ENCODE measurements around the gene RBSN.

Gene RBSN

GRCh38 chr3:15112011-15112410 lies 13.1 kb upstream of the RBSN start:
- DNase-seq (ENCODE audit: extremely low spot score): no peak
- ChIA-PET POLR2A (no interaction called here), CTCF (no interaction called here)
- TF ChIP-seq CTBP1 (IDR thresholded peaks at IDR 0.05; ENCODE audit: borderline replicate concordance): no peak
- TF ChIP-seq ARNT (IDR thresholded peaks at IDR 0.05): no peak
- TF ChIP-seq BHLHE40 (IDR thresholded peaks at IDR 0.05; ENCODE audit: borderline replicate concordance): no peak
- TF ChIP-seq HDGF (IDR thresholded peaks at IDR 0.05; ENCODE audit: borderline replicate concordance): no peak
- TF ChIP-seq ELF4 (IDR thresholded peaks at IDR 0.05): no peak
- no peak for TF ChIP-seq LEF1 (IDR thresholded peaks at IDR 0.05; ENCODE audit: borderline replicate concordance)
- TF ChIP-seq PKNOX1 (IDR thresholded peaks at IDR 0.05): no peak
- TF ChIP-seq ZNF384 (IDR thresholded peaks at IDR 0.05): no peak
- TF ChIP-seq SP1 (IDR thresholded peaks at IDR 0.05): no peak
- no peak for TF ChIP-seq NFRKB (IDR thresholded peaks at IDR 0.05)

GRCh38 chr3:15110206-15110605 lies 11.3 kb upstream of the RBSN start:
- DNase-seq (ENCODE audit: extremely low spot score): no peak
- CTCF ChIA-PET: no interaction called here
- no peak for TF ChIP-seq FOXM1 (IDR thresholded peaks at IDR 0.05; ENCODE audit: borderline replicate concordance)
- no peak for TF ChIP-seq ZNF384 (IDR thresholded peaks at IDR 0.05)
- no peak for TF ChIP-seq SUZ12 (IDR thresholded peaks at IDR 0.05)
- no peak for TF ChIP-seq FOXA1 (IDR thresholded peaks at IDR 0.05)
- TF ChIP-seq FOXK2 (IDR thresholded peaks at IDR 0.05): no peak
- no peak for TF ChIP-seq ELF4 (IDR thresholded peaks at IDR 0.05)
- TF ChIP-seq LEF1 (IDR thresholded peaks at IDR 0.05; ENCODE audit: borderline replicate concordance): no peak
- TF ChIP-seq BHLHE40 (IDR thresholded peaks at IDR 0.05; ENCODE audit: borderline replicate concordance): no peak
- no peak for TF ChIP-seq HDGF (IDR thresholded peaks at IDR 0.05; ENCODE audit: borderline replicate concordance)
- no peak for TF ChIP-seq CTBP1 (IDR thresholded peaks at IDR 0.05; ENCODE audit: borderline replicate concordance)
- no peak for TF ChIP-seq SP1 (IDR thresholded peaks at IDR 0.05)
- TF ChIP-seq TARDBP (IDR thresholded peaks at IDR 0.05): no peak
- no peak for TF ChIP-seq L3MBTL2 (conservative IDR thresholded peaks at IDR 0.05)
- TF ChIP-seq PKNOX1 (IDR thresholded peaks at IDR 0.05): no peak
- TF ChIP-seq ARNT (IDR thresholded peaks at IDR 0.05): no peak
- no peak for TF ChIP-seq NFRKB (IDR thresholded peaks at IDR 0.05)
- POLR2A ChIA-PET: no interaction called here

- POLR2A ChIA-PET: interaction anchor here (1.8 to 1.9 kb wide), 2 partner anchors 10 to 97 kb away, joined by 7 to 8 read pairs; partner anchors contain the start of genes CAPN7 and RBSN
- CTCF ChIA-PET: interaction anchor here (0.6 to 1.4 kb wide), 12 partner anchors 8 to 296 kb away, joined by 3 to 6 read pairs (median 3); partner anchors contain the start of gene RBSN
- no peak for DNase-seq (ENCODE audit: extremely low spot score)
- TF ChIP-seq BHLHE40 (IDR thresholded peaks at IDR 0.05; ENCODE audit: borderline replicate concordance) (no peak), ZNF384 (IDR thresholded peaks at IDR 0.05) (no peak), PKNOX1 (IDR thresholded peaks at IDR 0.05) (no peak), ARNT (IDR thresholded peaks at IDR 0.05) (no peak), SP1 (IDR thresholded peaks at IDR 0.05) (no peak), FOXA1 (IDR thresholded peaks at IDR 0.05) (no peak), L3MBTL2 (conservative IDR thresholded peaks at IDR 0.05) (no peak), FOXM1 (IDR thresholded peaks at IDR 0.05; ENCODE audit: borderline replicate concordance) (no peak), ELF4 (IDR thresholded peaks at IDR 0.05) (no peak), TARDBP (IDR thresholded peaks at IDR 0.05) (no peak), FOXK2 (IDR thresholded peaks at IDR 0.05) (no peak), NFRKB (IDR thresholded peaks at IDR 0.05) (no peak), LEF1 (IDR thresholded peaks at IDR 0.05; ENCODE audit: borderline replicate concordance) (no peak), SUZ12 (IDR thresholded peaks at IDR 0.05) (no peak), HDGF (IDR thresholded peaks at IDR 0.05; ENCODE audit: borderline replicate concordance) (no peak), CTBP1 (IDR thresholded peaks at IDR 0.05; ENCODE audit: borderline replicate concordance) (no peak)
Measured at GRCh38 chr3:15108869-15109268, 9.9 kb upstream of the RBSN start.

GRCh38 chr3:15108082-15108545 lies 9.2 kb upstream of the RBSN start:
- DNase-seq (ENCODE audit: extremely low spot score): peak; percentile 88
- CTCF ChIA-PET: interaction anchor here (0.6 to 1.4 kb wide), 10 partner anchors 9 to 297 kb away, joined by 3 to 6 read pairs (median 3); partner anchors contain the start of gene RBSN
- POLR2A ChIA-PET: interaction anchor here (1.8 to 1.9 kb wide), 2 partner anchors 9 to 97 kb away, joined by 7 to 8 read pairs; partner anchors contain the start of genes CAPN7 and RBSN
- TF ChIP-seq NFRKB (IDR thresholded peaks at IDR 0.05) (no peak), TARDBP (IDR thresholded peaks at IDR 0.05) (no peak), PKNOX1 (IDR thresholded peaks at IDR 0.05) (no peak), CTBP1 (IDR thresholded peaks at IDR 0.05; ENCODE audit: borderline replicate concordance) (no peak), FOXK2 (IDR thresholded peaks at IDR 0.05) (no peak), BHLHE40 (IDR thresholded peaks at IDR 0.05; ENCODE audit: borderline replicate concordance) (no peak)

GRCh38 chr3:15107075-15107947 lies 8.4 kb upstream of the RBSN start:
- ChIA-PET POLR2A (interaction anchor here (1.8 to 1.9 kb wide), 2 partner anchors 8 to 98 kb away, joined by 7 to 8 read pairs; partner anchors contain the start of genes CAPN7 and RBSN), CTCF (interaction anchor here (0.6 to 1.4 kb wide), 7 partner anchors 11 to 462 kb away, joined by 3 to 8 read pairs (median 4); no protein-coding TSS in a partner anchor)
- no peak for TF ChIP-seq CTBP1 (IDR thresholded peaks at IDR 0.05; ENCODE audit: borderline replicate concordance)
- TF ChIP-seq LEF1 (IDR thresholded peaks at IDR 0.05; ENCODE audit: borderline replicate concordance): no peak
- no peak for TF ChIP-seq L3MBTL2 (conservative IDR thresholded peaks at IDR 0.05)
- no peak for TF ChIP-seq FOXK2 (IDR thresholded peaks at IDR 0.05)
- TF ChIP-seq PKNOX1 (IDR thresholded peaks at IDR 0.05): no peak
- TF ChIP-seq SUZ12 (IDR thresholded peaks at IDR 0.05): no peak
- TF ChIP-seq NFRKB (IDR thresholded peaks at IDR 0.05): no peak
- TF ChIP-seq HDGF (IDR thresholded peaks at IDR 0.05; ENCODE audit: borderline replicate concordance): no peak
- no peak for TF ChIP-seq ZNF384 (IDR thresholded peaks at IDR 0.05)
- no peak for TF ChIP-seq FOXA1 (IDR thresholded peaks at IDR 0.05)
- no peak for TF ChIP-seq TARDBP (IDR thresholded peaks at IDR 0.05)
- TF ChIP-seq SP1 (IDR thresholded peaks at IDR 0.05): no peak
- TF ChIP-seq ELF4 (IDR thresholded peaks at IDR 0.05): no peak
- no peak for TF ChIP-seq ARNT (IDR thresholded peaks at IDR 0.05)
- no peak for TF ChIP-seq FOXM1 (IDR thresholded peaks at IDR 0.05; ENCODE audit: borderline replicate concordance)
- no peak for TF ChIP-seq BHLHE40 (IDR thresholded peaks at IDR 0.05; ENCODE audit: borderline replicate concordance)
- DNase-seq (ENCODE audit: extremely low spot score): no peak
